ENCODE results near the gene MYO5C. TPM values are rescaled to one million over a fixed set of nuclear protein-coding genes. Genes with fewer than 3 reads are reported as not detected.

MYO5C gene
- total RNA-seq, 1 donor from 2014 or later: 16.9 TPM

GRCh38 chr15:52251144-52251860 lies 44.3 kb downstream of the MYO5C start:
- TF ChIP-seq CTCF (conservative IDR thresholded peaks at IDR 0.05; ENCODE audit: low read depth, low read length): no peak
- no peak overlapping the region for H3K4me3 ChIP-seq (ENCODE audit: low read depth, low read length)
- DNase-seq (ENCODE audit: low read depth): no peak

GRCh38 chr15:52247461-52247860 lies 48.1 kb downstream of the MYO5C start:
- no peak for DNase-seq (ENCODE audit: low read depth)
- H3K4me3 ChIP-seq (ENCODE audit: low read depth, low read length): no peak overlapping the region
- TF ChIP-seq CTCF (conservative IDR thresholded peaks at IDR 0.05; ENCODE audit: low read depth, low read length): no peak

GRCh38 chr15:52246686-52247431 lies 48.7 kb downstream of the MYO5C start:
- no peak overlapping the region for H3K4me3 ChIP-seq (ENCODE audit: low read depth, low read length)
- TF ChIP-seq CTCF (conservative IDR thresholded peaks at IDR 0.05; ENCODE audit: low read depth, low read length): no peak
- no peak for DNase-seq (ENCODE audit: low read depth)

GRCh38 chr15:52243697-52244555 lies 51.7 kb downstream of the MYO5C start:
- no peak overlapping the region for H3K4me3 ChIP-seq (ENCODE audit: low read depth, low read length)
- no peak for TF ChIP-seq CTCF (conservative IDR thresholded peaks at IDR 0.05; ENCODE audit: low read depth, low read length)
- DNase-seq (ENCODE audit: low read depth): no peak

- no peak for TF ChIP-seq CTCF (conservative IDR thresholded peaks at IDR 0.05; ENCODE audit: low read depth, low read length)
- DNase-seq (ENCODE audit: low read depth): no peak
- H3K4me3 ChIP-seq (ENCODE audit: low read depth, low read length): no peak overlapping the region
These were observed 52.3 kb downstream of the MYO5C start for GRCh38 chr15:52243286-52243685.

GRCh38 chr15:52241489-52241888 lies 54.1 kb downstream of the MYO5C start:
- H3K4me3 ChIP-seq (ENCODE audit: low read depth, low read length): no peak overlapping the region

More at GRCh38 chr15:52241489-52241888, 54.1 kb downstream of the MYO5C start:
- no peak for DNase-seq (ENCODE audit: low read depth)
- TF ChIP-seq CTCF (conservative IDR thresholded peaks at IDR 0.05; ENCODE audit: low read depth, low read length): no peak
